Measurements from ENCODE around the gene MUC20. TPM values are rescaled to one million over a fixed set of nuclear protein-coding genes. Genes with fewer than 3 reads are reported as not detected.

Gene MUC20
- total RNA-seq, 1 donor from 2014 or later, result not detected

GRCh38 chr3:195703776-195704175, 17.0 kb upstream of the MUC20 start:
- FAIRE-seq, result no peak
- no peak for DNase-seq (ENCODE audit: low read depth)
- H3K36me3 Mint-ChIP-seq (ENCODE audit: low read depth, unreplicated experiment), result peaks cover 4% of the 10 kb centered on the region
- H3K27me3 ChIP-seq (ENCODE audit: insufficient read depth, low read length), result no peaks in the 10 kb centered on the region
- H3K4me1 ChIP-seq (ENCODE audit: insufficient read depth, low read length), result no peaks in the 10 kb centered on the region
- no peak for TF ChIP-seq EZH2 (IDR thresholded peaks at IDR 0.05; ENCODE audit: insufficient read depth, low read length)
- no peak for TF ChIP-seq CTCF (IDR thresholded peaks at IDR 0.05; ENCODE audit: insufficient read depth, low read depth, low read length)
- H3K9ac ChIP-seq (ENCODE audit: low read length), result no peak overlapping the region
- no peaks in the 10 kb centered on the region for H4K20me1 ChIP-seq (ENCODE audit: insufficient read depth, low read length)
- H3K4me3 Mint-ChIP-seq (ENCODE audit: unreplicated experiment), result no peak overlapping the region
- H3K36me3 ChIP-seq (ENCODE audit: insufficient read depth, low read length), result no peaks in the 10 kb centered on the region
- H3K27ac Mint-ChIP-seq (ENCODE audit: unreplicated experiment), result no peak overlapping the region
- no peak overlapping the region for H3K4me2 ChIP-seq (ENCODE audit: low read length)
- peaks cover 16% of the 10 kb centered on the region for H3K27me3 Mint-ChIP-seq (ENCODE audit: low read depth, unreplicated experiment)
- no peaks in the 10 kb centered on the region for H3K79me2 ChIP-seq (ENCODE audit: insufficient read depth, low read length)
- H2AFZ ChIP-seq (ENCODE audit: low read depth, low read length), result no peak overlapping the region
- H3K27ac ChIP-seq (ENCODE audit: low read depth, low read length), result no peak overlapping the region
- H3K9me3 ChIP-seq (ENCODE audit: insufficient read depth, low read depth, low read length), result no peaks in the 10 kb centered on the region
- H3K9me3 Mint-ChIP-seq (ENCODE audit: unreplicated experiment), result no peaks in the 10 kb centered on the region
- H3K4me1 Mint-ChIP-seq (ENCODE audit: low read depth, unreplicated experiment), result peaks cover 2% of the 10 kb centered on the region
- H3K4me3 ChIP-seq (ENCODE audit: insufficient read depth, low read depth, low read length), result no peak overlapping the region

GRCh38 chr3:195704433-195704999, 16.3 kb upstream of the MUC20 start:
- no peak for FAIRE-seq
- no peak for DNase-seq (ENCODE audit: low read depth)
- no peak overlapping the region for H3K27ac ChIP-seq (ENCODE audit: low read depth, low read length)
- H3K36me3 Mint-ChIP-seq (ENCODE audit: low read depth, unreplicated experiment), result peaks cover 4% of the 10 kb centered on the region
- H3K4me1 ChIP-seq (ENCODE audit: insufficient read depth, low read length), result no peaks in the 10 kb centered on the region
- H2AFZ ChIP-seq (ENCODE audit: low read depth, low read length), result no peak overlapping the region
- H3K9me3 Mint-ChIP-seq (ENCODE audit: unreplicated experiment), result no peaks in the 10 kb centered on the region
- no peak overlapping the region for H3K4me3 Mint-ChIP-seq (ENCODE audit: unreplicated experiment)
- H3K4me2 ChIP-seq (ENCODE audit: low read length), result no peak overlapping the region
- no peak overlapping the region for H3K9ac ChIP-seq (ENCODE audit: low read length)
- TF ChIP-seq CTCF (IDR thresholded peaks at IDR 0.05; ENCODE audit: insufficient read depth, low read depth, low read length) (no peak), EZH2 (IDR thresholded peaks at IDR 0.05; ENCODE audit: insufficient read depth, low read length) (no peak)
- H4K20me1 ChIP-seq (ENCODE audit: insufficient read depth, low read length), result no peaks in the 10 kb centered on the region
- H3K9me3 ChIP-seq (ENCODE audit: insufficient read depth, low read depth, low read length), result no peaks in the 10 kb centered on the region
- no peak overlapping the region for H3K27ac Mint-ChIP-seq (ENCODE audit: unreplicated experiment)
- no peaks in the 10 kb centered on the region for H3K79me2 ChIP-seq (ENCODE audit: insufficient read depth, low read length)
- H3K27me3 Mint-ChIP-seq (ENCODE audit: low read depth, unreplicated experiment), result peaks cover 16% of the 10 kb centered on the region
- no peaks in the 10 kb centered on the region for H3K36me3 ChIP-seq (ENCODE audit: insufficient read depth, low read length)
- no peaks in the 10 kb centered on the region for H3K4me1 Mint-ChIP-seq (ENCODE audit: low read depth, unreplicated experiment)
- no peaks in the 10 kb centered on the region for H3K27me3 ChIP-seq (ENCODE audit: insufficient read depth, low read length)
- no peak overlapping the region for H3K4me3 ChIP-seq (ENCODE audit: insufficient read depth, low read depth, low read length)
